HAP-1 (cell line): ENCODE results near the gene ERMARD.

Experiments
- DNase-seq, 2 experiments: peaks; one replicate each; pipeline ENCODE4 v3.0.0-alpha.2; 2016 to 2020; ENCODE audit warnings: low spot score in 2 of 2
- H3K27me3 ChIP-seq: fragments of 250-450 bp; sonication (Bioruptor Pico); 2 replicates; pipeline ENCODE4 v1.5.1; 2020; ENCODE audit warnings: low read depth, mild to moderate bottlenecking, moderate library complexity
- H3K36me3 ChIP-seq: fragments of 250-450 bp; sonication (Bioruptor Pico); replicated peaks from 2 replicates; pipeline ENCODE4 v1.5.1; 2020; ENCODE audit warnings: mild to moderate bottlenecking
- H3K4me1 ChIP-seq: fragments of 250-450 bp; sonication (Bioruptor Pico); 2 replicates; pipeline ENCODE4 v1.5.1; 2020; ENCODE audit warnings: mild to moderate bottlenecking
- H3K4me3 ChIP-seq: fragments of 250-450 bp; sonication (Bioruptor Pico); 2 replicates; pipeline ENCODE4 v1.5.1; 2020; ENCODE audit warnings: mild to moderate bottlenecking, moderate library complexity
- H3K9me3 ChIP-seq: fragments of 250-450 bp; sonication (Bioruptor Pico); 2 replicates; pipeline ENCODE4 v1.5.1; 2020; ENCODE audit warnings: mild to moderate bottlenecking, moderate library complexity
- in situ Hi-C: fragments of 300-500 bp; cut with MboI; formaldehyde crosslinking; loops from 3 replicates; pipeline ENCODE4 v1.14.3; 2020; ENCODE audit warnings: low sequenced_read_pairs, inconsistent platforms, mixed read lengths

Gene ERMARD

DNA sequence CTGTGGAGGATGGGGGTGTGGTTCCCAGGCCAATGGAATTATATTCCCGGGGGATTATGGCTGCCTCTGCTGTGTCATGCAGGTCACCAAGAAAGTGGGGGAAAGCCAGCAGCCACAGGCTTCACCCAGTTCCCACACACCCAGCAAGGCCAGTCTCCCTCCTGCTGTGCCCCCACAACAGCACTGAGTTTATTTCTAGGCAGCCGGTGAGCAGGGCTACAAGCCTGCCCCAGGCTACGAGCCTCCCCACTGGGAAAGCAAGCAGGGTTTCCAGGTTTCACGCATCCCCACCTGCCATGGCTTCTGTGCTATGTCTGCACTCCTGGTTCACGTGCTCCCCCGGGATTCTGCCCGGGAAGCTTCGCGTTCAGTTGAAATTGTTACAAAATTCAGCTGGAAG, 72.6 kb downstream of the ERMARD start:
- in situ Hi-C loops = no loop called here
- H3K27me3 ChIP-seq = no peaks in the 10 kb centered on the region
- no peak for DNase-seq
- no peaks in the 10 kb centered on the region for H3K4me1 ChIP-seq
- no peaks in the 10 kb centered on the region for H3K36me3 ChIP-seq
- H3K9me3 ChIP-seq = 0 out of 2 replicates have a peak, but pooled peaks cover 2% of the 10 kb centered on the region
- no peak overlapping the region for H3K4me3 ChIP-seq

DNA sequence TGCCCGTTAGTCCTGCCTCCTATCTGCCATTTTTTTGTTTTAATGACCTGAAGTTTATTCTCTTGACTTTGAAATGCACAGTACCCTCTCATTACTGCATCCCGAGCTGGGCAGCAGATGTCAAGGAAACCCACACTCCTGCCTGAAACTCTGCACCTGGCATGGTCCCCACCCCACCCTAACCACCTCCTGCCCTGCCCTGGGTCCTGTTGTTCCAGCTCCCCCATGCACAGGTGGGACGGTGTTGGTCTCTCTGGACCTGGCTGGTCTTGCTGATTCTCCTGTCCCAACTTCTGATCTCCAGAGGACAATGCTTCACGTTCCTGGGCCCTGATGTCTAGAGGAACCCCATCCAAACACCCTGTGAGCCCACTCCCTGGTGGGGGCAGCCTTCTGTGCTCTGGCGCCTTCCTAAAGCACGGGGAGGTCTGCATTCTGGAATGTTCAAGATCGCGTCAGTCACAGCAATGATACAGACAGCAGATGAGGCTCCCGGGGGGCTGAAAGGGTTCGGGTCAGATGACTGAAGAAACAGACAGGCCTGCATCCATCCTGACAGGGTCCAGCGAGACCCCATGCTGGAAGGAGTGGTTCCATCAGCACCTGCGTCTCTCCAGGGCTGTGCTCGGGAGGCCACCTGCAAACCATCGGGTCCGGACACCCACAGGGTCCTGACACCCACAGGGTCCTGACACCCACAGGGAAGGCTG, 73.6 kb downstream of the ERMARD start:
- H3K4me3 ChIP-seq = no peak overlapping the region
- H3K27me3 ChIP-seq = no peaks in the 10 kb centered on the region
- in situ Hi-C loops = no loop called here
- H3K4me1 ChIP-seq = no peaks in the 10 kb centered on the region
- H3K36me3 ChIP-seq = no peaks in the 10 kb centered on the region
- 0 out of 2 replicates have a peak, but pooled peaks cover 2% of the 10 kb centered on the region for H3K9me3 ChIP-seq
- DNase-seq = no peak

DNA sequence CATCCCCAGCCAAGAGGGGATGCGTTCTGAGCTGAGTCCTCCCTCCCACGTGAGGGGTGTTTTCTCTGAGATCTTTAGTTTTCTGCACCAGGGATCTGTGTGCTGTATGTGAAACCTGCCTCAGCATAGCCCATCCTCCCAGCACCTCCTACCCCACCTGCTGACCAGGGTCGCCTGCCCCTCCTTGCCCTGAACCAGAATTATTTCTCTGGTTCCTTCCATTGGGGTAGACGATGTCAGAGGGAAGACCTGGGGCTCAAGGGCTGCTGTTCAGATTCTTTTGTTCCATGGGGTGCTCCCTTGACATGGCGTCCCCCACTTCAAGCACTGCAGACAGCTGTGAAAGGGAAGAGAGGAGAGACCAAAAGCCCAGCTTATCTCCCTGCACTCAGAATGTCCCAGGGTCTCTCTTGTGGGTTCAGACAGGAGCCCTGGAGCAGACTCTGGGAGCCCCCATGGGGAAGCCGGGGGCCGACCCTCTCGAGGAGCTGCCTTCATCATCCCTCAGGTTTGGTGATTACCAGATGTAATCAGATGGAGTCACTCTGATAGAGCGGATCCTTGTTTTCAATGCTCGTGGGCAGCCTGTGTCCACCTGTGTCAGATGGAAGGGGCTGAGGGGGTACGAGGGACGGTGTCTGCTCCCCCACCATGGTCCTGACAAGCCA, 74.3 kb downstream of the ERMARD start:
- no peak for DNase-seq
- in situ Hi-C loops = no loop called here
- no peaks in the 10 kb centered on the region for H3K27me3 ChIP-seq
- no peak overlapping the region for H3K4me3 ChIP-seq
- 0 out of 2 replicates have a peak, but pooled peaks cover 2% of the 10 kb centered on the region for H3K9me3 ChIP-seq
- H3K36me3 ChIP-seq = no peaks in the 10 kb centered on the region
- H3K4me1 ChIP-seq = no peaks in the 10 kb centered on the region

DNA sequence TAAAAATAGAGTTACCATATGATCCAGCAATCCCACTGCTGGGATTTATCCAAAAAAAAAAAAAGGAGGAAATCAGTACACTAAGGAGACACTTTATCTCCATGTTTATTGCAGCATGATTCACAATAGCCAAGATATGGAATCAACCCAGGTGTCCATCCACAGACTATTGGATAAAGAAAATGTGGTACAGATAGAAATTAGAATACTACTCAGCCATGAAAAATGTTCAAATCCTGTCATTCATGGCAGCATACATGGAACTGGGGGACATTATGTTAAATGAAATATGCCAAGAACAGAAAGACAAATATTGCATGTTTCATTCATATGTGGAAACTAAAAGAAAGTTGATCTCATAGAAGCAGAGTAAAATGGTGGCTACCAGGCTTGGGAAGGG, 75.3 kb downstream of the ERMARD start:
- H3K4me3 ChIP-seq = no peak overlapping the region
- no peaks in the 10 kb centered on the region for H3K36me3 ChIP-seq
- no peak for DNase-seq
- H3K27me3 ChIP-seq = no peaks in the 10 kb centered on the region
- in situ Hi-C loops = no loop called here
- H3K4me1 ChIP-seq = no peaks in the 10 kb centered on the region
- H3K9me3 ChIP-seq = 0 out of 2 replicates have a peak, but pooled peaks cover 2% of the 10 kb centered on the region

DNA sequence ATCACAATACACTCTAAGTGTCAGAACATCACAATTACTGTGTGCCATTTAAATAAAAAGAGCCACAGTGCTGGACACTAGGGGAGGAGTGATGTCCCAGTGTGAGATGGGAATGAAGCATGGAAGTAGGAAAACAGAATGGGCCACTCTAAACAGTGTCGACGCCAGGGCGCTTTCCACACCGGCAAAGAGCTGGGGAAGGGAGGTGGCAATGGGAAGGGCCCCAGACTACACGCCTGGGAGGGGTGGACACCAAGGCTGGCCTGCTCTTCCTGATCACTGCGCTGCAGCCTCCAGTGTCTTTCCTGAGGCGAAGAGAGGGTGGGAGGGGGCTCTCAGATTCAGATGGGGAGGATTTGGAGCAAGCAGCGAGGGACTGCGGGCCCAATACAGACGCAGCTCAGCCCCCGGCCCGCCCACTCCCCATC, 75.9 kb downstream of the ERMARD start:
- DNase-seq = no peak
- H3K36me3 ChIP-seq = no peaks in the 10 kb centered on the region
- in situ Hi-C loops = no loop called here
- H3K4me3 ChIP-seq = no peak overlapping the region
- no peaks in the 10 kb centered on the region for H3K4me1 ChIP-seq
- H3K9me3 ChIP-seq = 0 out of 2 replicates have a peak, but pooled peaks cover 2% of the 10 kb centered on the region
- H3K27me3 ChIP-seq = peaks cover 4% of the 10 kb centered on the region

DNA sequence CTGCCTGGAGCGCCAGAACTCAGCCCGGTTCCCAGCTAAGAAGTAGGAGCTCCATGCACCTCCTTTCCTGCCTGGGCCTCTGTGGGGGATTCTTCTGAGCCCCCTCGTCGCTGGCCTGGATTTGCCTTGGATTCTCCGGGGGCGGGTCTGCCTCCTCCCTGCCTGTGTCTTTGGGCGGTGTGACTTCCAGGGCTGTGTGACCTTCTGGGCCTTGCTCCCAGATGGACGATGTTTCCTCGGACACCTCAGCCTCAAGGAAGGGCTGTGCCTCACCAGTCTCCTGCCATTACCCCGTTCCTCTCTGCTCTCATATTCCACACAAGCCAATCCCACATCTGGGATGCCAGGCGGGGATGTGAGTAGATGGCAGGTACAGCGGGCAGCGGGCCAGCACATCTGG, 76.8 kb downstream of the ERMARD start:
- Histone ChIP-seq H3K27me3 (peaks cover 12% of the 10 kb centered on the region), H3K36me3 (no peaks in the 10 kb centered on the region), H3K4me1 (no peaks in the 10 kb centered on the region), H3K4me3 (no peak overlapping the region), H3K9me3 (0 out of 2 replicates have a peak, but pooled peaks cover 2% of the 10 kb centered on the region)
- in situ Hi-C loops = no loop called here
- DNase-seq = no peak

DNA sequence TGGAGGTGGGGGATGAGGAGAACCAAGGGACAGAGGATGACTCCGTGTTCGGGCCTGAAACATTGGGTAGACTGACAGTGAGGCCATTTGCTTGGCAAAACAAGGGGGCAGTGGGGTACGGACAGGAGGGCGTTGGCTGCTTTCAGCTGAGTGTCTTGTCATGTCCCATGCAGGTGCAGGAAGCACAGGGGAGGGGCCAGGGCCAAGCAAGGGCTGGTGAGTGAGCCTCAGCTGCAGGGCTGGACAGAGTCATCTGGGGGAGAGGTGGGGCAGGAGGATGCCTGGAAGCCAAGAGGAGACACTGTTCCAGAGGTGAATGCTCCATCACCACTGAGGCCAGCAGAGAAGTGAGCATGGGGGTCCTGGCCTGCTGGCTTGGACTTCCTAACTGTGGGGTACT, 78.4 kb downstream of the ERMARD start:
- H3K36me3 ChIP-seq = no peaks in the 10 kb centered on the region
- no peak overlapping the region for H3K4me3 ChIP-seq
- peaks cover 16% of the 10 kb centered on the region for H3K27me3 ChIP-seq
- in situ Hi-C loops = no loop called here
- H3K9me3 ChIP-seq = 0 out of 2 replicates have a peak, but pooled peaks cover 2% of the 10 kb centered on the region
- H3K4me1 ChIP-seq = no peaks in the 10 kb centered on the region
- DNase-seq = no peak

DNA sequence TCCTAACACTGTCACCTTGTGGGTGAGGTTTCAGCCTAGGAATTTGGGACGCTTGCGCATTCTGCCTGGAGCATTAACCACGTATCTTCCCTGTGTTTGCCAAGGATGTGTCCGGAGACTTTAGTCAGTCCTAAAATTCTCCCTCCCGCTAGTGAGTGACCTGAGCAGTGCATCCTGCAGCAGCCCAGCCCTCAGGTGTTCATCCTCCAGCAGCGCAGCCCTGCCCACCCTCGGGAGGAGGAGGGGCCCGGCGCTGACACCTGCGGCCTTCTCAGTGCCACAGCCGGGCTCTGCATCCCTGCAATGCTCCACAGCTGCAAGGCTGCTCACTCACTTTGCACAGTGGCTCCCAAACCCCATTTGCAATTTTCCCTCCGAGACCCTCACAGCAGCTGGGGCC, 79.5 kb downstream of the ERMARD start:
- H3K27me3 ChIP-seq = peaks cover 16% of the 10 kb centered on the region
- DNase-seq = no peak
- H3K4me3 ChIP-seq = no peak overlapping the region
- H3K9me3 ChIP-seq = 0 out of 2 replicates have a peak, but pooled peaks cover 2% of the 10 kb centered on the region
- no peaks in the 10 kb centered on the region for H3K36me3 ChIP-seq
- in situ Hi-C loops = no loop called here
- H3K4me1 ChIP-seq = no peaks in the 10 kb centered on the region
